COLO668 (cell line): ENCODE data around the gene TRPV5.

Experiments
- DNase-seq: peaks from one replicate; lab custom pipeline; 2025; ENCODE audit not compliant: unreplicated experiment; lab: John Stamatoyannopoulos, UW

TRPV5 gene

GRCh38 chr7:142887282-142888015 is 46.1 kb downstream of the TRPV5 start:
- DNase-seq: no peak

GRCh38 chr7:142886866-142887265 is 46.7 kb downstream of the TRPV5 start:
- DNase-seq: no peak

GRCh38 chr7:142885311-142886230 is 48.0 kb downstream of the TRPV5 start, which contains the start of gene TRPV6:
Gene TRPV6 (minus strand): TSS chr7:142885745.
- DNase-seq: no peak

GRCh38 chr7:142884286-142884640 is 49.3 kb downstream of the TRPV5 start:
- DNase-seq: no peak

- no peak for DNase-seq
Observed at GRCh38 chr7:142883571-142884285, 49.8 kb downstream of the TRPV5 start.

- DNase-seq: no peak
Observed at GRCh38 chr7:142883145-142883544, 50.4 kb downstream of the TRPV5 start.

- no peak for DNase-seq
Observed at GRCh38 chr7:142882338-142882678, 51.2 kb downstream of the TRPV5 start.

- DNase-seq: no peak
Observed at GRCh38 chr7:142881586-142882337, 51.8 kb downstream of the TRPV5 start.

GRCh38 chr7:142880876-142881505 is 52.6 kb downstream of the TRPV5 start:
- no peak for DNase-seq

- no peak for DNase-seq
Observed at GRCh38 chr7:142879060-142879459, 54.5 kb downstream of the TRPV5 start.

- DNase-seq: no peak
Observed at GRCh38 chr7:142878315-142878714, 55.2 kb downstream of the TRPV5 start.

GRCh38 chr7:142876991-142877910 is 56.3 kb downstream of the TRPV5 start:
- no peak for DNase-seq

GRCh38 chr7:142876236-142876960 is 57.1 kb downstream of the TRPV5 start:
- DNase-seq: no peak

- no peak for DNase-seq
Observed at GRCh38 chr7:142875456-142875855, 58.1 kb downstream of the TRPV5 start.

GRCh38 chr7:142874837-142875236 is 58.7 kb downstream of the TRPV5 start:
- no peak for DNase-seq

GRCh38 chr7:142874409-142874808 is 59.1 kb downstream of the TRPV5 start:
- DNase-seq: no peak

- DNase-seq: no peak
Observed at GRCh38 chr7:142873871-142874270, 59.7 kb downstream of the TRPV5 start.

- no peak for DNase-seq
Observed at GRCh38 chr7:142873281-142873784, 60.2 kb downstream of the TRPV5 start.
